ENCODE measurements around the gene TARS3.

Gene TARS3

GRCh38 chr15:101621961-101622360 is 102.3 kb downstream of the TARS3 start:
- no peak for DNase-seq (ENCODE audit: low spot score)

- DNase-seq (ENCODE audit: low spot score): no peak
Measured at GRCh38 chr15:101620671-101621070, 103.6 kb downstream of the TARS3 start.

- no peak for DNase-seq (ENCODE audit: low spot score)
Measured at GRCh38 chr15:101619615-101619865, 104.7 kb downstream of the TARS3 start.

GRCh38 chr15:101618851-101619614 is 105.2 kb downstream of the TARS3 start:
- DNase-seq (ENCODE audit: low spot score): no peak

- no peak for DNase-seq (ENCODE audit: low spot score)
Measured at GRCh38 chr15:101618076-101618475, 106.2 kb downstream of the TARS3 start.

- no peak for DNase-seq (ENCODE audit: low spot score)
Measured at GRCh38 chr15:101617390-101617965, 106.8 kb downstream of the TARS3 start.

GRCh38 chr15:101615986-101616848 is 108.1 kb downstream of the TARS3 start:
- DNase-seq (ENCODE audit: low spot score): peak; percentile 84

GRCh38 chr15:101615414-101615985 is 108.8 kb downstream of the TARS3 start:
- DNase-seq (ENCODE audit: low spot score): peak; percentile 37

GRCh38 chr15:101614761-101615160 is 109.5 kb downstream of the TARS3 start:
- no peak for DNase-seq (ENCODE audit: low spot score)

GRCh38 chr15:101614001-101614585 is 110.2 kb downstream of the TARS3 start:
- no peak for DNase-seq (ENCODE audit: low spot score)

- no peak for DNase-seq (ENCODE audit: low spot score)
Measured at GRCh38 chr15:101613130-101614000, 110.9 kb downstream of the TARS3 start.

GRCh38 chr15:101612676-101613075 is 111.6 kb downstream of the TARS3 start:
- no peak for DNase-seq (ENCODE audit: low spot score)

- no peak for DNase-seq (ENCODE audit: low spot score)
Measured at GRCh38 chr15:101611580-101612299, 112.5 kb downstream of the TARS3 start.

- DNase-seq (ENCODE audit: low spot score): no peak
Measured at GRCh38 chr15:101611007-101611406, 113.3 kb downstream of the TARS3 start.

GRCh38 chr15:101610611-101611000 is 113.7 kb downstream of the TARS3 start:
- DNase-seq (ENCODE audit: low spot score): no peak

GRCh38 chr15:101609742-101610610 is 114.3 kb downstream of the TARS3 start:
- no peak for DNase-seq (ENCODE audit: low spot score)

- DNase-seq (ENCODE audit: low spot score): no peak
Measured at GRCh38 chr15:101608201-101608600, 116.1 kb downstream of the TARS3 start.

- DNase-seq (ENCODE audit: low spot score): no peak
Measured at GRCh38 chr15:101607108-101607507, 117.2 kb downstream of the TARS3 start.

GRCh38 chr15:101604124-101604874 is 120.0 kb downstream of the TARS3 start:
- DNase-seq (ENCODE audit: low spot score): no peak

All from AG08395 (cell line).